SU-DHL-6 (cell line): Measurements from ENCODE around the gene CATSPERD.

ENCODE experiments used
- H2AFZ ChIP-seq: fragments of 200-600 bp; sonication (generic); 2 replicates; pipeline ENCODE4 v1.6.1; 2014; ENCODE audit warnings: low read depth, mild to moderate bottlenecking, moderate library complexity, mixed read lengths, antibody characterized with exemption, low read length; ENCODE audit not compliant: severe bottlenecking
- H3F3A ChIP-seq: fragments of 200-600 bp; shearing (Covaris generic); 2 replicates; pipeline ENCODE4 v1.6.0; 2016; ENCODE audit warnings: antibody characterized with exemption, mild to moderate bottlenecking; ENCODE audit not compliant: insufficient read depth
- H3K27ac ChIP-seq: fragments of 200-600 bp; sonication (generic); 2 replicates; pipeline ENCODE4 v1.5.1; 2016; ENCODE audit warnings: low read depth, mild to moderate bottlenecking, low read length, moderate library complexity, mixed read lengths
- H3K27me3 ChIP-seq: fragments of 200-600 bp; sonication (generic), shearing (Covaris generic); 2 replicates; pipeline ENCODE4 v1.6.0; 2014; ENCODE audit warnings: mild to moderate bottlenecking, low read length
- H3K36me3 ChIP-seq: fragments of 200-600 bp; sonication (generic); 2 replicates; pipeline ENCODE4 v1.6.1; 2014; ENCODE audit warnings: mild to moderate bottlenecking, low read length, mixed read lengths
- H3K4me2 ChIP-seq: fragments of 300-600, 200-600 bp; shearing (Covaris generic), sonication (generic); 2 replicates; pipeline ENCODE4 v1.6.0; 2014; ENCODE audit warnings: low read length, low read depth, mild to moderate bottlenecking; ENCODE audit not compliant: poor library complexity, severe bottlenecking
- H3K4me3 ChIP-seq: fragments of 200-600 bp; sonication (generic); 2 replicates; pipeline ENCODE4 v1.5.1; 2014; ENCODE audit warnings: antibody characterized with exemption, low read length, mild to moderate bottlenecking, mixed read lengths; ENCODE audit not compliant: insufficient read depth, poor library complexity, severe bottlenecking
- H3K79me2 ChIP-seq: fragments of 200-600 bp; sonication (generic); 2 replicates; pipeline ENCODE4 v1.6.1; 2014; ENCODE audit warnings: mild to moderate bottlenecking, low read length, moderate library complexity; ENCODE audit not compliant: insufficient read depth
- H3K9ac ChIP-seq: fragments of 200-600 bp; sonication (generic); 2 replicates; pipeline ENCODE4 v1.7.0; 2014; ENCODE audit warnings: mild to moderate bottlenecking, low read length
- H3K9me2 ChIP-seq: fragments of 200-600 bp; sonication (generic); replicated peaks from 2 replicates; pipeline ENCODE4 v1.6.1; 2014; ENCODE audit warnings: low read length; ENCODE audit not compliant: insufficient read depth
- H3K9me3 ChIP-seq: fragments of 200-600 bp; sonication (generic); 2 replicates; pipeline ENCODE4 v1.6.1; 2014; ENCODE audit warnings: low read length, mixed read lengths; ENCODE audit not compliant: insufficient read depth
- H4K20me1 ChIP-seq: fragments of 200-600 bp; sonication (generic); 2 replicates; pipeline ENCODE4 v1.6.1; 2014; ENCODE audit warnings: low read depth, mild to moderate bottlenecking, antibody characterized with exemption, low read length, moderate library complexity, mixed read lengths
- EZH2phosphoT487 ChIP-seq: fragments of 200-600 bp; sonication (generic), shearing (Covaris generic); conservative IDR thresholded peaks from 2 replicates; pipeline ENCODE4 v1.6.1; 2018; ENCODE audit warnings: mild to moderate bottlenecking, antibody characterized with exemption, low read length, moderate library complexity, mixed read lengths
- TF ChIP-seq, protein P1 (sequence below): fragments of 200-600 bp; sonication (generic); IDR thresholded peaks from one replicate; pipeline ENCODE4 v1.5.1; 2017; ENCODE audit warnings: antibody characterized with exemption, mild to moderate bottlenecking, low read length, moderate library complexity; ENCODE audit not compliant: insufficient read depth, poor library complexity, severe bottlenecking

CATSPERD gene

GRCh38 chr19:5676772-5677105 lies 43.7 kb upstream of the CATSPERD start:
- Histone ChIP-seq H3K9ac (no peak overlapping the region), H4K20me1 (no peaks in the 10 kb centered on the region), H3K4me2 (no peak overlapping the region), H3K36me3 (no peaks in the 10 kb centered on the region), H3K27me3 (no peaks in the 10 kb centered on the region), H3F3A (peaks cover 3% of the 10 kb centered on the region; the same call in 1 of the 2 replicates), H2AFZ (no peak overlapping the region), H3K79me2 (peaks cover 7% of the 10 kb centered on the region), H3K9me2 (no peaks in the 10 kb centered on the region), H3K9me3 (no peaks in the 10 kb centered on the region), H3K4me3 (no peak overlapping the region), H3K27ac (no peak overlapping the region)
- no peak for TF ChIP-seq EZH2phosphoT487
- TF ChIP-seq, protein P1, sequence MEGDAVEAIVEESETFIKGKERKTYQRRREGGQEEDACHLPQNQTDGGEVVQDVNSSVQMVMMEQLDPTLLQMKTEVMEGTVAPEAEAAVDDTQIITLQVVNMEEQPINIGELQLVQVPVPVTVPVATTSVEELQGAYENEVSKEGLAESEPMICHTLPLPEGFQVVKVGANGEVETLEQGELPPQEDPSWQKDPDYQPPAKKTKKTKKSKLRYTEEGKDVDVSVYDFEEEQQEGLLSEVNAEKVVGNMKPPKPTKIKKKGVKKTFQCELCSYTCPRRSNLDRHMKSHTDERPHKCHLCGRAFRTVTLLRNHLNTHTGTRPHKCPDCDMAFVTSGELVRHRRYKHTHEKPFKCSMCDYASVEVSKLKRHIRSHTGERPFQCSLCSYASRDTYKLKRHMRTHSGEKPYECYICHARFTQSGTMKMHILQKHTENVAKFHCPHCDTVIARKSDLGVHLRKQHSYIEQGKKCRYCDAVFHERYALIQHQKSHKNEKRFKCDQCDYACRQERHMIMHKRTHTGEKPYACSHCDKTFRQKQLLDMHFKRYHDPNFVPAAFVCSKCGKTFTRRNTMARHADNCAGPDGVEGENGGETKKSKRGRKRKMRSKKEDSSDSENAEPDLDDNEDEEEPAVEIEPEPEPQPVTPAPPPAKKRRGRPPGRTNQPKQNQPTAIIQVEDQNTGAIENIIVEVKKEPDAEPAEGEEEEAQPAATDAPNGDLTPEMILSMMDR, result no peak

GRCh38 chr19:5677136-5677535 lies 43.3 kb upstream of the CATSPERD start:
- Histone ChIP-seq H3K9ac (no peak overlapping the region), H3K9me2 (no peaks in the 10 kb centered on the region), H3K36me3 (no peaks in the 10 kb centered on the region), H3K9me3 (no peaks in the 10 kb centered on the region), H2AFZ (no peak overlapping the region), H3K27ac (no peak overlapping the region), H3K4me3 (no peak overlapping the region), H3K27me3 (no peaks in the 10 kb centered on the region), H3F3A (peaks cover 3% of the 10 kb centered on the region; the same call in 1 of the 2 replicates), H3K4me2 (no peak overlapping the region), H4K20me1 (no peaks in the 10 kb centered on the region), H3K79me2 (peaks cover 7% of the 10 kb centered on the region)
- TF ChIP-seq, protein P1, result no peak
- no peak for TF ChIP-seq EZH2phosphoT487

DNA sequence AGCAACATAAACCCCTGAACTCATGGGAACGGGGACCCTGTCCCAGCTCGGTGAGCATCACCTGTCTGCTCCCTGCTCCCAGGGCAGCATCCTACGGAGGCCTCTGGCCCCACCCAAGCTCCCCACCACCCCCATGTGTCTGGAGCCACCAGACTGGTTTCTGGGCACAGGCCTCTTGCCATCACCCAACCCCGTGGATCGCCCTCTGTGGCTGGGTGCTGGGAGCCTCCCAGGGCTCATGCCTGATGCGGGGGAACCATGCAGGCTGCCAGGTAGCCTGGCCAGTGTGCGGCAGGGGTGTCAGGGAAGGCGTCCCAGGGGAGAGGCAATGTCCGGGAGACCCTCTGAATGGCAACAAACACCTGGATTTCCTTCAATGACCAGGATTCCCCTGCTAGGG lies 42.9 kb upstream of the CATSPERD start:
- no peaks in the 10 kb centered on the region for H3K9me3 ChIP-seq

More for the DNA sequence above, 42.9 kb upstream of the CATSPERD start:
- no peaks in the 10 kb centered on the region for H3K27me3 ChIP-seq
- H4K20me1 ChIP-seq, result no peaks in the 10 kb centered on the region
- no peak overlapping the region for H2AFZ ChIP-seq
- no peaks in the 10 kb centered on the region for H3K9me2 ChIP-seq
- peaks cover 7% of the 10 kb centered on the region for H3K79me2 ChIP-seq
- H3F3A ChIP-seq, result peaks cover 3% of the 10 kb centered on the region; the same call in 1 of the 2 replicates
- H3K27ac ChIP-seq, result no peak overlapping the region
- no peak overlapping the region for H3K9ac ChIP-seq
- TF ChIP-seq, protein P1, result no peak
- TF ChIP-seq EZH2phosphoT487, result no peak
- H3K4me3 ChIP-seq, result no peak overlapping the region
- no peak overlapping the region for H3K4me2 ChIP-seq
- H3K36me3 ChIP-seq, result no peaks in the 10 kb centered on the region
